ENCODE measurements around the gene FBXW8.

The FBXW8 gene

DNA sequence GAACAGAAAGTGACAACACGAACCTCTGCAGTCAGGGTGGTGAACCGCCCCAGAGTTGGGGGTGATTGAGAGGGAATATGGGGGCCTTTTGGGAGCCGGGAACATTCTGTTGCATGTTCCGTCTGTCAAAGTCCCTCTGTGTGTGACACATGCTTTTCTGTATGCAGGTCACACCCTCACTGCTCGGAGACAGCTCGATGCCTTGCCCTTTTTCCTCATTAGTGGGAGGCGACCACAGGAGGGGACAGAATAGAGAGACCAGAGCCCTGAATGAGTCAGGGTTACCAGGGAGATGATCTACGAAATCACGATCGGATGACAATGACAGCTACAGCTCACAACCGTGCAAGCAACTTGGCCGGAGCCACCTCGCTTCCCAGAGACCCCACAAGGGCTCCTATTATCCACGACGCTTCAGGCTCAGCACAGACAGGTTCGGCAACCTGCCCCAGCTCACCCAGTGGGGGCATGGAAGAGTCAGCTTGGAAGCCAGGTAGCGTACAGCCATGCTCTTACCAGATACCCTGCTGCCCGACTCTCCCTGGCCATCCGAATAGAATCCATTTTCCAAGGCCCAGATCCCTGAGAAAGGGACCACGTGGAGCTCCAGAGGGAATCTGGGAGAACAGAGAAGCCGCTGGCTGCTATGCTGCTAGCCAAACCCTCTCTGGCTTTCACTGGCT is 149.6 kb downstream of the FBXW8 start:
- no peaks in the 10 kb centered on the region for H3K9me3 Mint-ChIP-seq
- no peak for DNase-seq
- TF ChIP-seq, protein P1, sequence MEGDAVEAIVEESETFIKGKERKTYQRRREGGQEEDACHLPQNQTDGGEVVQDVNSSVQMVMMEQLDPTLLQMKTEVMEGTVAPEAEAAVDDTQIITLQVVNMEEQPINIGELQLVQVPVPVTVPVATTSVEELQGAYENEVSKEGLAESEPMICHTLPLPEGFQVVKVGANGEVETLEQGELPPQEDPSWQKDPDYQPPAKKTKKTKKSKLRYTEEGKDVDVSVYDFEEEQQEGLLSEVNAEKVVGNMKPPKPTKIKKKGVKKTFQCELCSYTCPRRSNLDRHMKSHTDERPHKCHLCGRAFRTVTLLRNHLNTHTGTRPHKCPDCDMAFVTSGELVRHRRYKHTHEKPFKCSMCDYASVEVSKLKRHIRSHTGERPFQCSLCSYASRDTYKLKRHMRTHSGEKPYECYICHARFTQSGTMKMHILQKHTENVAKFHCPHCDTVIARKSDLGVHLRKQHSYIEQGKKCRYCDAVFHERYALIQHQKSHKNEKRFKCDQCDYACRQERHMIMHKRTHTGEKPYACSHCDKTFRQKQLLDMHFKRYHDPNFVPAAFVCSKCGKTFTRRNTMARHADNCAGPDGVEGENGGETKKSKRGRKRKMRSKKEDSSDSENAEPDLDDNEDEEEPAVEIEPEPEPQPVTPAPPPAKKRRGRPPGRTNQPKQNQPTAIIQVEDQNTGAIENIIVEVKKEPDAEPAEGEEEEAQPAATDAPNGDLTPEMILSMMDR (IDR thresholded peaks at IDR 0.05): no peak
- no peaks in the 10 kb centered on the region for H3K36me3 Mint-ChIP-seq (ENCODE audit: low read depth)
- H3K27me3 Mint-ChIP-seq (ENCODE audit: low read depth, poor library complexity): peaks cover 7% of the 10 kb centered on the region
- peaks cover 42% of the 10 kb centered on the region for H3K4me1 Mint-ChIP-seq
- no peak overlapping the region for H3K27ac Mint-ChIP-seq
- H3K4me3 Mint-ChIP-seq: no peak overlapping the region

DNA sequence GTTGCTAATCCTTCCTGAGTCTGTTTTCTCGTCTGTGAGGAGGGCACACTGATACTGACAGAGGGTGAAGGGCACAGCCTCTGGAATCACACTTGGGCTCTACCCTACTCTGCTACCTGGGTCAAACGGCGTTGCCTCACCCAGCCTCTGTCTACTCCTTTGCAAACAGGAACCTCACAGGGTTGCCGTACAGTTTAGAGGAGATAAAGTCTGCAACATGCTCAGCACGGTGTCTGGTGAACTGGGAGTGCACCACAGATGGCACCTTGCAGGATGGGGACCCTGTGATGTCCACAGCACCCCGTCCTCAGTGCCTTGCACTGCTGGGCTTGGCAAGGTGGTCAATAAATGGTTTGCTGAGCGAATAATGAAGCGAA is 150.2 kb downstream of the FBXW8 start:
- H3K4me1 Mint-ChIP-seq: peaks cover 42% of the 10 kb centered on the region
- H3K36me3 Mint-ChIP-seq (ENCODE audit: low read depth): no peaks in the 10 kb centered on the region
- H3K9me3 Mint-ChIP-seq: no peaks in the 10 kb centered on the region
- no peak overlapping the region for H3K4me3 Mint-ChIP-seq
- TF ChIP-seq, protein P1 (IDR thresholded peaks at IDR 0.05): no peak
- H3K27me3 Mint-ChIP-seq (ENCODE audit: low read depth, poor library complexity): peaks cover 7% of the 10 kb centered on the region
- H3K27ac Mint-ChIP-seq: no peak overlapping the region
- DNase-seq: no peak

DNA sequence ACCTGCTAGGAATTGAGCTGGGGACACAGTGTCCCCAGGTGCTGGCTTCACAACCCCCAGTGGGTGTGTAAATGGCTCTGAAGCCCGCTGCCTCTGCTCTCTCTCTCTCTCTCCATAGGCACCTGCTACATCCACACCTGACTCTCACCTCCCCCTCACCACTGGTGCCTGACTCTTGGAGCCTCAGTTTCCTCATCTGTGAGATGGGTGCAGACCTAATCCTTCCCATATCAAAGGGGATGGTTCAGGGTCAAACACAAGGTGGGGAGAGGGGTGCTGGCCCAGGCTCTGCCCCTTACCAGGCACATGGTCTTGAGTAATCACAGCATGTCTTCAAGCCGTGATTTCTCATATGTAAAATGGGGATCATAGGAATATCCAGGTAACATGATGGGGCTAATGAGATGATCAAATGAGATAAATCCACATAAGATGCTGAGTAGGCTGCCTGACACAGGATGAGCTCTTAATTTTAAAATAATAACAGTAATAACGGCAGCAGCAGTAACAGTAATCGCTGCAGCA is 150.9 kb downstream of the FBXW8 start:
- no peak for DNase-seq
- Mint-ChIP-seq H3K36me3 (ENCODE audit: low read depth) (no peaks in the 10 kb centered on the region), H3K4me1 (peaks cover 42% of the 10 kb centered on the region), H3K27ac (no peak overlapping the region), H3K27me3 (ENCODE audit: low read depth, poor library complexity) (peaks cover 11% of the 10 kb centered on the region), H3K9me3 (no peaks in the 10 kb centered on the region), H3K4me3 (no peak overlapping the region)
- TF ChIP-seq, protein P1 (IDR thresholded peaks at IDR 0.05): no peak

DNA sequence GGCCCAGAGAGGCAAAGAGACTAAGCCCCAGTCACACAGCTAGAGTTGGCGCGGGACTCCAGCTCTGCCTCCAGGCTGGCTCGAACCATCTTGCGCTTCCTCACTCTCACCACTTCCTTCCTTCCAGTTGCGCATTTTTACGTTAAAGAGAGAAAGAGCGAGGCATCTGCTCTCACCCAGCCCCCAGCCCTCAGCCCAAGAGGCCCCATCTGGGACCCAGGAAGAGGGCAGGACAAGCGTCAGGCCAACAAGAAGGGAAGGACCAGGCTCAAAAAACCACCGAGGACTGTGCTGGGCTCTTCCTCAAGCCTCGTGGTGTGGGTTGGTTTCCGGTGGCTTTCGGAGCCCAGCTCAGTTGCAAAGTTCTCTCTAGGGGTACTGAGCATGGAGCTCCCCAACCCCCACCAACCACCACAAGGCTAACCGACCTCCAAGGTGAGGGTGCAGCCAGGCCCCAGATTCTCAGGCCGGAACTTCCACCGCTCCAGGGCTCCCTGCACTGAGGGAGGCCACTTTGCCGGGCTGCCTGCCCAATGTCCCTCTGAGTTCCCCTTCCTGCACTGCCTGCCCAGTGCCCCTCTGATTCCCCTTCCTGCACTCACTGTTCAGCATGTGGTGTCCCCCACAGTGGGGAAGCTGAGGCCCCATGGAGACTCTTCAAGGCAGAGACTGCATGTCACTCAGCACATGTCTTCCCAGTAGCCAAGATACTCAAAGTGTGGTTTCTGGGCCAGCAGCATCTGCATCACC is 152.6 kb downstream of the FBXW8 start:
- Mint-ChIP-seq H3K4me1 (peaks cover 33% of the 10 kb centered on the region), H3K36me3 (ENCODE audit: low read depth) (no peaks in the 10 kb centered on the region), H3K9me3 (no peaks in the 10 kb centered on the region), H3K27me3 (ENCODE audit: low read depth, poor library complexity) (peaks cover 13% of the 10 kb centered on the region), H3K27ac (no peak overlapping the region), H3K4me3 (no peak overlapping the region)
- TF ChIP-seq, protein P1 (IDR thresholded peaks at IDR 0.05): no peak
- no peak for DNase-seq

DNA sequence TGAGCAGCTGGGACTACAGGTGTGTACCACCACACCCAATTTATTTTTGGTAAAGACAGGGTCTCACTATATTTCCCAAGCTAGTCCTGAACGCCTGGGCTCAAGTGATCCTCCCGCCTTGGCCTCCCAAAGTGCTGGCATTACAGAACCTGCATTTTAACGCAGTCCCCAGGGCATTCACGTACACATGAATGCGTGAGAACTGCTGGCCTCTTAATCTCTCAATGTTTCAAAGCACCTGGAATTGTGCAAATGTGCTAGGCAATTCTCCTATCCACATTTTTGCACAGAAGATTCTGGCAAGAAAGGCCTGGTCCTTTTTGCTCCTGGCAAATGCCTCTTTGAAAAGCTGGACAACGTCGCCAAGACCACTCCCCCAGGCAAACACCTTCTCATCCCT is 153.3 kb downstream of the FBXW8 start:
- TF ChIP-seq, protein P1 (IDR thresholded peaks at IDR 0.05): no peak
- Mint-ChIP-seq H3K27ac (no peak overlapping the region), H3K36me3 (ENCODE audit: low read depth) (no peaks in the 10 kb centered on the region), H3K4me3 (no peak overlapping the region), H3K4me1 (peaks cover 33% of the 10 kb centered on the region), H3K9me3 (no peaks in the 10 kb centered on the region), H3K27me3 (ENCODE audit: low read depth, poor library complexity) (peaks cover 11% of the 10 kb centered on the region)
- DNase-seq: no peak

Measured in nephron progenitor cell (in vitro differentiated cells).